ENCODE measurements around the gene CLMN. TPM values are rescaled to one million over a fixed set of nuclear protein-coding genes. Genes with fewer than 3 reads are reported as not detected.

CLMN gene
- total and polyA plus RNA-seq, 2 donors (not counting 3 experiments of a cell fraction or from before 2014, with no cell fraction given) = 0.72 to 9.6 TPM

- H3K27me3 ChIP-seq (ENCODE audit: control insufficient read depth in 2 of 2, insufficient read depth in 2 of 2, low read length in 2 of 2) = no peaks in the 10 kb centered on the region
- no peak overlapping the region for H3K4me2 ChIP-seq (ENCODE audit: insufficient read depth, low read length)
- ChIA-PET POLR2A (no interaction called here), CTCF (interaction anchor here (0.8 kb wide), 1 partner anchor 200 kb away, joined by 3 read pairs; no protein-coding TSS in a partner anchor)
- no peak overlapping the region for H3K9ac ChIP-seq (replicated peaks; ENCODE audit: extremely low read depth, insufficient read depth, low read length)
- dilution Hi-C loops (cut with MboI; ENCODE audit: extremely low pct_ligation_motif_present, low sequenced_read_pairs) (no loop called here), intact Hi-C loops (cut with micrococcal nuclease) (no loop called here)
- no peak overlapping the region for H3K4me3 ChIP-seq (replicated peaks in 1 of 3; ENCODE audit: insufficient read depth in 1 of 3, low read depth in 1 of 3, low read length in 3 of 3)
- DNase-seq (ENCODE audit: low read depth, low spot score) (no peak), FAIRE-seq (no peak)
- no peak overlapping the region for H3K27ac ChIP-seq (ENCODE audit: insufficient read depth, low read depth, low read length)
- H4K20me1 ChIP-seq (replicated peaks; ENCODE audit: control insufficient read depth, extremely low read depth, insufficient read depth, low read length) = no peaks in the 10 kb centered on the region
- H3K9me1 ChIP-seq (replicated peaks; ENCODE audit: control insufficient read depth, extremely low read depth, insufficient read depth, low read length) = no peaks in the 10 kb centered on the region
- no TSS peak for BruUV-seq (replicated peaks)
- no peak for TF ChIP-seq POLR2AphosphoS5 (IDR thresholded peaks at IDR 0.05; ENCODE audit: insufficient read depth, low read depth, low read length)
- TF ChIP-seq MYC (IDR thresholded peaks at IDR 0.05; ENCODE audit: low read depth, low read length) = no peak
- TF ChIP-seq FOS (IDR thresholded peaks at IDR 0.05; ENCODE audit: borderline replicate concordance, insufficient read depth, low read length) = no peak
- TF ChIP-seq MAX (IDR thresholded peaks at IDR 0.05; ENCODE audit: insufficient read depth, insufficient read length) = no peak
- TF ChIP-seq JUN (IDR thresholded peaks at IDR 0.05; ENCODE audit: borderline replicate concordance, insufficient read depth, insufficient read length, low read depth) = no peak
- TF ChIP-seq CTCF (IDR thresholded peaks at IDR 0.05; ENCODE audit: extremely low read depth in 1 of 2, insufficient read depth in 1 of 2, low read depth in 1 of 2, low read length in 2 of 2) = no peak
- no peak for TF ChIP-seq POLR2A (IDR thresholded peaks at IDR 0.05; ENCODE audit: low read depth, low read length)
- no peak for TF ChIP-seq EZH2 (IDR thresholded peaks at IDR 0.05; ENCODE audit: borderline replicate concordance, low read depth, low read length, severe bottlenecking)
- TF ChIP-seq GATA2 (IDR thresholded peaks at IDR 0.05; ENCODE audit: insufficient read depth, insufficient read length, low read depth, low read length) = no peak
- peak overlapping the region; percentile 65 for H2AFZ ChIP-seq (ENCODE audit: low read depth, low read length)
- H3K36me3 ChIP-seq (ENCODE audit: control insufficient read depth in 2 of 2, extremely low read depth in 1 of 2, insufficient read depth in 2 of 2, low read length in 2 of 2) = no peaks in the 10 kb centered on the region
- no peaks in the 10 kb centered on the region for H3K79me2 ChIP-seq (ENCODE audit: control insufficient read depth, insufficient read depth, low read length)
- H3K4me1 ChIP-seq (ENCODE audit: control insufficient read depth, extremely low read depth, insufficient read depth, low read length) = peaks cover 8% of the 10 kb centered on the region
- H3K9me3 ChIP-seq (replicated peaks; ENCODE audit: control insufficient read depth, insufficient read depth, low read length) = no peaks in the 10 kb centered on the region
Observed at GRCh38 chr14:95226801-95227200, 92.9 kb downstream of the CLMN start.
